GM23248 (cell line): Measurements from ENCODE around the gene C11orf86.

Experiments used
- EZH2 ChIP-seq: fragments of 200-600 bp; sonication (generic); IDR thresholded peaks from 2 replicates; pipeline ENCODE4 v1.6.1; 2018; ENCODE audit warnings: antibody characterized with exemption, mild to moderate bottlenecking; ENCODE audit not compliant: insufficient read depth, poor library complexity, severe bottlenecking
- EZH2phosphoT487 ChIP-seq: fragments of 200-600 bp; sonication (generic); IDR thresholded peaks from 2 replicates; pipeline ENCODE4 v1.6.1; 2018; ENCODE audit warnings: antibody characterized with exemption, moderate library complexity, mild to moderate bottlenecking, low read depth; ENCODE audit not compliant: insufficient read depth

GRCh38 chr11:66999555-66999954 is 24.5 kb downstream of the C11orf86 start:
- TF ChIP-seq EZH2: no peak
- TF ChIP-seq EZH2phosphoT487: no peak
